Kidney (tissue), 14 donors: ENCODE data around the gene BCL2L11. TPM values are rescaled to one million over a fixed set of nuclear protein-coding genes. Genes with fewer than 3 reads are reported as not detected.

Experiments
- DNase-seq, 5 donors: peaks; one replicate each; pipeline ENCODE4 v3.0.0-alpha.2; 2013 to 2020
- FAIRE-seq: peaks from 2 replicates; lab custom pipeline; 2012; peaks lifted over from hg19 to GRCh38; lab: Jason Lieb, UNC
- H3K27ac ChIP-seq, 2 donors: one replicate each; pipeline ENCODE4 v1.7.0; 2013; ENCODE audit warnings: low read depth in 2 of 2, low read length in 2 of 2, inconsistent platforms in 1 of 2
- H3K27me3 ChIP-seq: one replicate; pipeline ENCODE4 v1.7.1; 2013; ENCODE audit warnings: low read length, inconsistent platforms; ENCODE audit not compliant: control insufficient read depth, insufficient read depth
- H3K36me3 ChIP-seq, 3 donors: one replicate each; pipeline versions ENCODE4 v1.7.0 to v1.7.1; 2013; ENCODE audit warnings: low read length in 3 of 3, control low read depth in 1 of 3, inconsistent platforms in 1 of 3; ENCODE audit not compliant: insufficient read depth in 3 of 3, control insufficient read depth in 2 of 3
- H3K4me1 ChIP-seq, 3 donors: one replicate each; pipeline versions ENCODE4 v1.7.0 to v1.7.1; 2013; ENCODE audit warnings: low read length in 3 of 3, inconsistent platforms in 1 of 3, low read depth in 1 of 3; ENCODE audit not compliant: control insufficient read depth in 2 of 3, insufficient read depth in 2 of 3
- H3K4me3 ChIP-seq, 3 donors: one replicate each; pipeline versions ENCODE4 v1.7.0 to v1.8.1; 2013; ENCODE audit warnings: low read length in 3 of 3, control low read depth in 1 of 3, inconsistent platforms in 1 of 3
- H3K9ac ChIP-seq, 3 donors: one replicate each; pipeline versions ENCODE4 v1.7.0 to v1.7.1; 2013; ENCODE audit warnings: low read length in 3 of 3, control low read depth in 1 of 3, inconsistent platforms in 1 of 3
- H3K9me3 ChIP-seq, 3 donors: one replicate each; pipeline versions ENCODE4 v1.7.0 to v1.7.1; 2013; ENCODE audit warnings: low read length in 3 of 3, control low read depth in 1 of 3, inconsistent platforms in 1 of 3; ENCODE audit not compliant: control insufficient read depth in 2 of 3, insufficient read depth in 1 of 3
- intact Hi-C: fragments of 100-400 bp; cut with DNase I; formaldehyde crosslinking; loops from one replicate; pipeline ENCODE4 v1.11.1; 2022
- polyA plus RNA-seq: library from polyadenylated mRNA; stranded (reverse); fragments of 350-450 nt; fragmentation: Illumina TruSeq; extraction: RNeasy Lipid Tissue Mini Kit (QIAGEN cat#74804); gene quantifications from one replicate; pipeline ENCODE4 v1.2.3, GENCODE V29; 2014; ENCODE audit warnings: low read depth, low replicate concordance; ENCODE audit not compliant: insufficient read depth
- total RNA-seq: library from RNA; stranded (reverse); fragmentation: NEBNext Ultra II Directional; extraction: Animal tissue kit (Norgen Biotek cat#: 25700); gene quantifications from one replicate; pipeline ENCODE4 v1.2.1, GENCODE V29; 2021
- TF ChIP-seq, protein P1 (sequence below): IDR thresholded peaks from 3 replicates; pipeline ENCODE4 v1.5.1; 2012; ENCODE audit warnings: mild to moderate bottlenecking, moderate library complexity, borderline replicate concordance; ENCODE audit not compliant: insufficient read depth; ENCODE audit errors: extremely low read depth
- donor health status: control.
- donor health status: control.
- donor health status: control.
- donor health status: control.
- donor health status: control.
- donor health status: DM: yes; HTN: yes; CAD: no.
- donor health status: Normal renal cell carcinoma (clear cell type).

The BCL2L11 gene
- total and polyA plus RNA-seq, 2 donors from 2014 or later, result 6.5 to 32.7 TPM

DNA sequence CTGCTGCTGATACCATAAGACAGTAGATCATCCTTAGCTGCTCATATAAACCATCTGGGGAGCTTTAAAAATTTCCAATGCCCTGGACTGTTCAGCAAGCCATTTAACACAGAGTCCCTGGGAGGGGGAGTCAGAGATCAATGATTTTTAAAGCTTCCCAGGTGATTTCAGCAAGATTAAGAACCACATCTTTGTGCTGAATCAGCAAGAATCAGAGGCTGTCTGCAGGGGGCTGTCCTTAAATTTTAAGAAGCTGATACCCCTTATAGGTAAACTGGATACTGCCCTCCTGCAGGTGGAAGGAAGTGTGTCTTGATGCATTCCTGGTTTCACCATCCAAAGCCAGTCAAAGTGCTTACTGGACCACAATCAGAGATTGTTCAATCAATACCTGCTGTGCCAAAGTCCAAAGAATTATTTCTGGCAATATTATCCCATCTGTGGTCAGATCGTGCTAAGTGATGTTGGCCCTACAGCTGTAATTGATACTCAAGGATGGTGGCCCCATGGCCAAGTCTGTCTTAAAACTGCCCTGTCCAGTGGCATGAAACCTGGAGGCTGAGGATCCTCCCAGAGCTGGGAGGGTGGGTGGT is 72.2 kb downstream of the BCL2L11 start:
- Histone ChIP-seq H3K36me3 (no peaks in the 10 kb centered on the region), H3K27me3 (no peaks in the 10 kb centered on the region), H3K9me3 (no peaks in the 10 kb centered on the region), H3K4me1 (no peaks in the 10 kb centered on the region), H3K4me3 (no peak overlapping the region), H3K9ac (no peak overlapping the region), H3K27ac (no peak overlapping the region)
- TF ChIP-seq, protein P1, sequence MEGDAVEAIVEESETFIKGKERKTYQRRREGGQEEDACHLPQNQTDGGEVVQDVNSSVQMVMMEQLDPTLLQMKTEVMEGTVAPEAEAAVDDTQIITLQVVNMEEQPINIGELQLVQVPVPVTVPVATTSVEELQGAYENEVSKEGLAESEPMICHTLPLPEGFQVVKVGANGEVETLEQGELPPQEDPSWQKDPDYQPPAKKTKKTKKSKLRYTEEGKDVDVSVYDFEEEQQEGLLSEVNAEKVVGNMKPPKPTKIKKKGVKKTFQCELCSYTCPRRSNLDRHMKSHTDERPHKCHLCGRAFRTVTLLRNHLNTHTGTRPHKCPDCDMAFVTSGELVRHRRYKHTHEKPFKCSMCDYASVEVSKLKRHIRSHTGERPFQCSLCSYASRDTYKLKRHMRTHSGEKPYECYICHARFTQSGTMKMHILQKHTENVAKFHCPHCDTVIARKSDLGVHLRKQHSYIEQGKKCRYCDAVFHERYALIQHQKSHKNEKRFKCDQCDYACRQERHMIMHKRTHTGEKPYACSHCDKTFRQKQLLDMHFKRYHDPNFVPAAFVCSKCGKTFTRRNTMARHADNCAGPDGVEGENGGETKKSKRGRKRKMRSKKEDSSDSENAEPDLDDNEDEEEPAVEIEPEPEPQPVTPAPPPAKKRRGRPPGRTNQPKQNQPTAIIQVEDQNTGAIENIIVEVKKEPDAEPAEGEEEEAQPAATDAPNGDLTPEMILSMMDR, result no peak
- FAIRE-seq (no peak), DNase-seq (no peak)
- intact Hi-C loops, result no loop called here

DNA sequence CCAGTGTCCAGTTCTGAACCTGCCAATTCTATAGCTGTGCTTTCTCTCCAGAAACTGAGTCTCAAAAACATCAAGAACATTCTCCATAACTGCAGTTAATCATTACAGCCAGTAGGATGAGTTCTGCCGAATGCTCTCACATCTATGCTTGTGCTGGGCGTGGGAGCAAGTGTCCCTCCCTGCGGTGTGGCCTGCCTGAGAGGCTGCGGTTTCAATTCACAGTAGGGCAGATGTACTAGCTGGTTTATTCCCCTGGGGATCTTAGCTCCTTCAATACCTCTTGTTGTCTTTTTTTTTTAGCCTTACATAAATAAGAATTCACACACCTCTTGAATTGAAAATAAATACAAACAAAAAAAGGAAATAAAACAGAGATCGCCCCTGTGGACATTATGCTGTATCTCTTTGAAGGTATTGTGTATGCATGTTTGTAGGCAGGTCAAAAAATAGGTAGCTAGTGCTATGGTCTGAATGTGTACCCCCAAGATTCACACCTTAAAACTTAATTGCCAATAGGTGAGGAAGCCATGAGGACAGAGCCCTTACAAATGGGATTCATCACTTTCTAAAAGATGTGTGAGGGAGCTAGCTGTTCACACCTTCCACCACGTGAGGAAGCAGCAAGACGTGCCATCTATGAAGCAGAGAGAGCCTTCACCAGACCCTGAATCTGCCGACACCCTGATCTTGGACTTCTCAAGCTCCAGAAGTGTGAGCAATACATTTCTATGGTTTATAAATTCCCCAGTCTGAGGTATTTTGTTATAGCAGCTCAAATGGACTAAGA is 74.3 kb downstream of the BCL2L11 start:
- no peak for FAIRE-seq
- DNase-seq, result peak in 1 of 5 donors; percentile 10
- no peak overlapping the region for H3K4me3 ChIP-seq
- H3K9ac ChIP-seq, result no peak overlapping the region
- H3K36me3 ChIP-seq, result no peaks in the 10 kb centered on the region
- no peaks in the 10 kb centered on the region for H3K9me3 ChIP-seq
- intact Hi-C loops, result no loop called here
- H3K4me1 ChIP-seq, result no peaks in the 10 kb centered on the region
- TF ChIP-seq, protein P1, result no peak
- no peak overlapping the region for H3K27ac ChIP-seq
- no peaks in the 10 kb centered on the region for H3K27me3 ChIP-seq

DNA sequence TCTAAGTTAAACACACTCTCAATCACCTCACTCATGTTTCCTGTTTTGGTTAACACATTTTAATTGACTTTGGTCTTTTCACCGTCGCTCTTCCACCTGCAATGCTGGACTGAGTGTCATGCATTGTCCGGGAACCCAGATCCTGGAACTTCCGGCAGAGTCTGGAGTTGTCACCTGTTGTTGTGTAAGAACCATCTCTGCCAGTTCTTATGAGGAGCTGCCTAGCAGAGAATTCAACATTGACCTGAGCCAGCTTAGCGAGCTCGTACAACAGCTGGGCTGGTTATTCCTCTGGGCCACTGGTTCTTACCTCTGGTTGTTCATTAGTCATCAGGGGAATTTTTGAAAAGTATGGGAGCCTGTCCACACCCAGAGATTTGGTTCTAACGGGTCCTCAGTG is 75.7 kb downstream of the BCL2L11 start:
- H3K9me3 ChIP-seq, result no peaks in the 10 kb centered on the region
- no peaks in the 10 kb centered on the region for H3K4me1 ChIP-seq
- no peak for FAIRE-seq

More for the DNA sequence above, 75.7 kb downstream of the BCL2L11 start:
- no peak for DNase-seq
- Histone ChIP-seq H3K4me3 (no peak overlapping the region), H3K27ac (no peak overlapping the region), H3K27me3 (no peaks in the 10 kb centered on the region), H3K9ac (no peak overlapping the region), H3K36me3 (no peaks in the 10 kb centered on the region)
- TF ChIP-seq, protein P1, result no peak
- intact Hi-C loops, result no loop called here
